HFFc6 (cell line): ENCODE results near the gene GLYATL3. TPM values are rescaled to one million over a fixed set of nuclear protein-coding genes. Genes with fewer than 3 reads are reported as not detected.

ENCODE experiments used
- DNase-seq: peaks from one replicate; pipeline ENCODE4 v3.0.0-alpha.2; 2018
- H3K27ac Mint-ChIP-seq: 2 replicates; pipeline ENCODE4 v1.8.0; 2020; ENCODE audit warnings: mild to moderate bottlenecking, mixed read lengths
- H3K27me3 Mint-ChIP-seq: 2 replicates; pipeline ENCODE4 v1.8.0; 2021; ENCODE audit warnings: mild to moderate bottlenecking, moderate library complexity, mixed read lengths; ENCODE audit not compliant: insufficient read depth
- H3K36me3 Mint-ChIP-seq: 2 replicates; pipeline ENCODE4 v1.8.0; 2021; ENCODE audit warnings: low read depth, mixed read lengths
- H3K4me1 Mint-ChIP-seq: 2 replicates; pipeline ENCODE4 v1.8.0; 2020; ENCODE audit warnings: low read depth, mixed read lengths
- H3K4me3 Mint-ChIP-seq: 2 replicates; pipeline ENCODE4 v1.8.0; 2020; ENCODE audit warnings: mild to moderate bottlenecking, moderate library complexity, mixed read lengths
- H3K9me3 Mint-ChIP-seq: 2 replicates; pipeline ENCODE4 v1.8.0; 2020; ENCODE audit warnings: mild to moderate bottlenecking, mixed read lengths
- CTCF ChIP-seq: fragments of 200-600 bp; sonication (generic); IDR thresholded peaks from 2 replicates; pipeline ENCODE4 v1.5.0; 2021; ENCODE audit warnings: antibody characterized with exemption, mild to moderate bottlenecking
- total RNA-seq, 6 experiments: library from RNA; stranded (reverse); fragmentation: NEBNext Ultra II Directional; extraction: Animal tissue kit (Norgen Biotek cat#: 25700); gene quantifications; 2 replicates in 1 of 6; 3 replicates in 5 of 6; pipeline ENCODE4 v1.2.3, GENCODE V29; 2021

The GLYATL3 gene
- total RNA-seq, 6 experiments from 2014 or later, result not detected

- no peaks in the 10 kb centered on the region for H3K9me3 Mint-ChIP-seq
- H3K27ac Mint-ChIP-seq, result no peak overlapping the region
- no peak for DNase-seq
- H3K4me3 Mint-ChIP-seq, result no peak overlapping the region
- H3K36me3 Mint-ChIP-seq, result no peaks in the 10 kb centered on the region
- no peak for TF ChIP-seq CTCF
- H3K4me1 Mint-ChIP-seq, result peaks cover 8% of the 10 kb centered on the region; the same call in 1 of the 2 replicates
- H3K27me3 Mint-ChIP-seq, result peaks cover 4% of the 10 kb centered on the region
Observed at GRCh38 chr6:49515485-49516146, 15.9 kb downstream of the GLYATL3 start.

GRCh38 chr6:49516147-49516505, 16.4 kb downstream of the GLYATL3 start:
- Mint-ChIP-seq H3K4me3 (no peak overlapping the region), H3K4me1 (peaks cover 8% of the 10 kb centered on the region; the same call in 1 of the 2 replicates), H3K27ac (no peak overlapping the region), H3K36me3 (no peaks in the 10 kb centered on the region), H3K9me3 (no peaks in the 10 kb centered on the region), H3K27me3 (peaks cover 4% of the 10 kb centered on the region)
- DNase-seq, result no peak
- no peak for TF ChIP-seq CTCF

- no peak for DNase-seq
- H3K9me3 Mint-ChIP-seq, result no peaks in the 10 kb centered on the region
- no peaks in the 10 kb centered on the region for H3K36me3 Mint-ChIP-seq
- H3K4me1 Mint-ChIP-seq, result peaks cover 8% of the 10 kb centered on the region; the same call in 1 of the 2 replicates
- H3K4me3 Mint-ChIP-seq, result no peak overlapping the region
- peaks cover 4% of the 10 kb centered on the region for H3K27me3 Mint-ChIP-seq
- no peak overlapping the region for H3K27ac Mint-ChIP-seq
- TF ChIP-seq CTCF, result no peak
Observed at GRCh38 chr6:49517919-49518318, 18.2 kb downstream of the GLYATL3 start.

GRCh38 chr6:49519660-49520059, 19.9 kb downstream of the GLYATL3 start:
- Mint-ChIP-seq H3K27me3 (peaks cover 4% of the 10 kb centered on the region), H3K4me1 (no peaks in the 10 kb centered on the region), H3K9me3 (no peaks in the 10 kb centered on the region), H3K4me3 (no peak overlapping the region), H3K27ac (no peak overlapping the region), H3K36me3 (no peaks in the 10 kb centered on the region)
- TF ChIP-seq CTCF, result no peak
- no peak for DNase-seq

GRCh38 chr6:49522710-49523593, 23.2 kb downstream of the GLYATL3 start:
- no peaks in the 10 kb centered on the region for H3K36me3 Mint-ChIP-seq
- H3K9me3 Mint-ChIP-seq, result no peaks in the 10 kb centered on the region
- peaks cover 4% of the 10 kb centered on the region for H3K27me3 Mint-ChIP-seq
- DNase-seq, result no peak
- no peak overlapping the region for H3K4me3 Mint-ChIP-seq
- no peaks in the 10 kb centered on the region for H3K4me1 Mint-ChIP-seq
- H3K27ac Mint-ChIP-seq, result no peak overlapping the region
- no peak for TF ChIP-seq CTCF
